Measurements from ENCODE around the gene FIG4.

FIG4 gene

GRCh38 chr6:109655761-109656262 lies 35.3 kb upstream of the FIG4 start:
- no peak overlapping the region for H3K27ac ChIP-seq (ENCODE audit: low read depth, low read length)
- H3K4me2 ChIP-seq (ENCODE audit: low read depth, low read length, poor library complexity, severe bottlenecking), result no peak overlapping the region
- no peaks in the 10 kb centered on the region for H3F3A ChIP-seq (ENCODE audit: insufficient read depth)
- TF ChIP-seq EZH2phosphoT487 (conservative IDR thresholded peaks at IDR 0.05; ENCODE audit: low read length) (no peak), CTCF (IDR thresholded peaks at IDR 0.05; ENCODE audit: insufficient read depth, low read length, poor library complexity, severe bottlenecking) (no peak)
- no peaks in the 10 kb centered on the region for H4K20me1 ChIP-seq (ENCODE audit: low read depth, low read length)
- no peaks in the 10 kb centered on the region for H3K36me3 ChIP-seq (ENCODE audit: low read length)
- no peaks in the 10 kb centered on the region for H3K79me2 ChIP-seq (ENCODE audit: insufficient read depth, low read length)
- H2AFZ ChIP-seq (ENCODE audit: low read depth, low read length, severe bottlenecking), result no peak overlapping the region
- no peaks in the 10 kb centered on the region for H3K9me3 ChIP-seq (ENCODE audit: insufficient read depth, low read length)
- H3K4me3 ChIP-seq (ENCODE audit: insufficient read depth, low read length, poor library complexity, severe bottlenecking), result no peak overlapping the region
- no peaks in the 10 kb centered on the region for H3K9me2 ChIP-seq (replicated peaks; ENCODE audit: insufficient read depth, low read length)
- H3K27me3 ChIP-seq (ENCODE audit: low read length), result no peaks in the 10 kb centered on the region
- H3K9ac ChIP-seq (ENCODE audit: low read length), result no peak overlapping the region

- TF ChIP-seq CTCF (IDR thresholded peaks at IDR 0.05; ENCODE audit: insufficient read depth, low read length, poor library complexity, severe bottlenecking), result no peak
- no peak for TF ChIP-seq EZH2phosphoT487 (conservative IDR thresholded peaks at IDR 0.05; ENCODE audit: low read length)
- H3K27ac ChIP-seq (ENCODE audit: low read depth, low read length), result no peak overlapping the region
- H3K36me3 ChIP-seq (ENCODE audit: low read length), result no peaks in the 10 kb centered on the region
- H3K9me2 ChIP-seq (replicated peaks; ENCODE audit: insufficient read depth, low read length), result no peaks in the 10 kb centered on the region
- H3K4me2 ChIP-seq (ENCODE audit: low read depth, low read length, poor library complexity, severe bottlenecking), result no peak overlapping the region
- H3K9me3 ChIP-seq (ENCODE audit: insufficient read depth, low read length), result no peaks in the 10 kb centered on the region
- H2AFZ ChIP-seq (ENCODE audit: low read depth, low read length, severe bottlenecking), result no peak overlapping the region
- no peaks in the 10 kb centered on the region for H3K27me3 ChIP-seq (ENCODE audit: low read length)
- H3F3A ChIP-seq (ENCODE audit: insufficient read depth), result no peaks in the 10 kb centered on the region
- H3K4me3 ChIP-seq (ENCODE audit: insufficient read depth, low read length, poor library complexity, severe bottlenecking), result no peak overlapping the region
- H3K9ac ChIP-seq (ENCODE audit: low read length), result no peak overlapping the region
- no peaks in the 10 kb centered on the region for H3K79me2 ChIP-seq (ENCODE audit: insufficient read depth, low read length)
- H4K20me1 ChIP-seq (ENCODE audit: low read depth, low read length), result no peaks in the 10 kb centered on the region
Observed at GRCh38 chr6:109660526-109661320, 30.4 kb upstream of the FIG4 start.

GRCh38 chr6:109662192-109662591 lies 28.9 kb upstream of the FIG4 start:
- Histone ChIP-seq H4K20me1 (ENCODE audit: low read depth, low read length) (no peaks in the 10 kb centered on the region), H3K27ac (ENCODE audit: low read depth, low read length) (no peak overlapping the region), H3F3A (ENCODE audit: insufficient read depth) (no peaks in the 10 kb centered on the region), H3K9me3 (ENCODE audit: insufficient read depth, low read length) (no peaks in the 10 kb centered on the region), H3K27me3 (ENCODE audit: low read length) (no peaks in the 10 kb centered on the region), H3K36me3 (ENCODE audit: low read length) (no peaks in the 10 kb centered on the region), H3K9ac (ENCODE audit: low read length) (no peak overlapping the region), H3K79me2 (ENCODE audit: insufficient read depth, low read length) (no peaks in the 10 kb centered on the region), H3K4me3 (ENCODE audit: insufficient read depth, low read length, poor library complexity, severe bottlenecking) (no peak overlapping the region), H3K4me2 (ENCODE audit: low read depth, low read length, poor library complexity, severe bottlenecking) (no peak overlapping the region), H2AFZ (ENCODE audit: low read depth, low read length, severe bottlenecking) (no peak overlapping the region), H3K9me2 (replicated peaks; ENCODE audit: insufficient read depth, low read length) (no peaks in the 10 kb centered on the region)
- no peak for TF ChIP-seq EZH2phosphoT487 (conservative IDR thresholded peaks at IDR 0.05; ENCODE audit: low read length)
- TF ChIP-seq CTCF (IDR thresholded peaks at IDR 0.05; ENCODE audit: insufficient read depth, low read length, poor library complexity, severe bottlenecking), result no peak

Measured in SU-DHL-6 (cell line).